Activated effector memory CD4-positive, alpha-beta T cell treated with anti-CD3 and anti-CD28 coated beads, Interleukin-2, amount 50 U/mL, for 16 hours (primary cell): Measurements from ENCODE around the gene HEY2.
"Not testable (repeated sequence)": the region's sequence is repeated elsewhere in the genome, so short reads cannot be mapped to it uniquely, and the experiment has no call there.

Source experiments
- DNase-seq: peaks from one replicate; pipeline ENCODE4 v3.0.0-alpha.2; 2020

The HEY2 gene

GRCh38 chr6:125797120-125797885 lies 47.9 kb downstream of the HEY2 start:
- no peak for DNase-seq

DNA sequence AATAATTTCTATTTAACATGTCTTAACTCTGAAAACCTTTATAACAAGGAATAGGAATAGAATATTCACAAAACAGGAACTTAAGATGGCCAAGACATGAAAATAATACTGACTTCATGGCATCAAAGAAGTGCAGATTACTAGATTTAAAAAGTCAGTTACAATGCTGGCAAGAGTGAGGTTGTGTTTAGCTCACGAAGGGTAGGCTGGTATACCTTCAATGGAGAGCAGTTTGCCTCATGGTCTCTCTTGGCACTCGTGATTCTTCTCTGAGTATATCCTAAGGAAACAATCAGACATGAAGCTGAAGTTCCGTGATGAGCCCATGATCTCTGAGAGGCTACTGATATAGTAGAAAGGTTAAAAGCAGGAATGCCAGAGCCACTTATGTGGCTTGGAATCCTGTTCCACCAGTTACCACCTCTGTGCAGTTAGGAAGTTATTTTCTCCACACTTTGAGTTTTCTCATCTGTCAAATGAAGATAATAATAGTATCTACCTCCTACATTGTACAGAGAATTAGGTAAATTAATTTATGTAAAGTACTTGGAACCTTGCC lies 48.5 kb downstream of the HEY2 start:
- no peak for DNase-seq

GRCh38 chr6:125798734-125799508 lies 49.5 kb downstream of the HEY2 start:
- DNase-seq = no peak

DNA sequence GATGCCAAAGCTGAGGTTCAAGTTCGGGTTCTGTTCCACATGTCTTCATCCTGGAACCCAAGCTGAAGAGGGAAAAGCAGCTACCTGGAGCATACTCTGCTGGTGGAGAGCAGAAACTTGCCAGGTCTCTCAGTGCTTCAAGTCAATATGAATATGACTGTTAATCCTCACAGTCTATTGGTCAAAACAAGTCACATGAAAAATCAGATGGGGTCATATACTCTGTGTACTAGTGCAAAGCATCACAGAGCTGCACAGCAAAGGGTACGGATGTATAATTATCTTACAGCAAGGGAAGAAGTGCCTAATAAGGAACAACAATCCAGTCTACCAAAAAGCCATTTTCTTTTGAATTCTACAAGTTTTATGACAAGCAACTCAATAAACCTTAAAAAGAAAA lies 53.0 kb downstream of the HEY2 start:
- DNase-seq = no peak

GRCh38 chr6:125802943-125803377 lies 53.5 kb downstream of the HEY2 start:
- no peak for DNase-seq

- no peak for DNase-seq
Measured at GRCh38 chr6:125804264-125804663, 54.8 kb downstream of the HEY2 start.

- not testable (repeated sequence) for DNase-seq
Measured at GRCh38 chr6:125804866-125805425, 55.5 kb downstream of the HEY2 start.

- DNase-seq = no peak
Measured at GRCh38 chr6:125806813-125807212, 57.4 kb downstream of the HEY2 start.

DNA sequence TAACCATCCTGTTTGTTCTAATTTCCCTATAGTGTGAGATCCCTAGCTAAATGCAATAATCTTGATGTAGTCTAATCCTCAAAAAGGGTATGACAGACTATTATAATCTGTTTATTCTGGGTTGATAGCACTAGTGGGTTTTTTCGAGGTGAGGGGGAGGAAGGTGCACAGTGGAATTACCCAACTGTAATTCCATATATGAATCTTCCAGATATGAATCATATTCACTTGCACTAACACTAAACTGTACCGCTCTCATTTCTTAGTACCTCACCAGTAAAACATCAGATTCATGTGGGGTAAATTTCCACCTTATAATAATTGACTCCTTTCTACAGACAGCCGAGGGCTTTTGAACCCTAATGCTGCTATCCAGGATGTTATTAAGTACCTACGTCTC lies 57.9 kb downstream of the HEY2 start:
- DNase-seq = no peak

GRCh38 chr6:125808060-125808459 lies 58.6 kb downstream of the HEY2 start:
- DNase-seq = no peak

DNA sequence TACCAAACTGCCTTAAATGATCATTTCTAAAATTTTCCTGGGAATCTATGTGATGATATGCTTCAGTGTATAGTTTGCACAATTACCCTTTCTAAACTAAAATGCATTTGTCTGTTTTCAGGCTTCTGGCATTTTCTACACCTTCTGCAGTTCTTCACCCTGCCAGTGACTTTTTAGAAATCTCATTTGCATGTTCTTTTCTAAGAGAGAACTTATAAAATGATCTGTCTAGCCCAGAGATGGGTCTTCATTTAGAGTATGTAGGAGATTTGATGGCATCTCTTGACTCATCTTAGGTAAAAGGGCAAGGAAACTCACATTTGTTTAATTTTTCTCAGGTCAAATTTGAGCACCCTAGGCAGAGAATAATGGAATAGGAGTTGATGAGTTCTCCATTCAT lies 59.2 kb downstream of the HEY2 start:
- no peak for DNase-seq

DNA sequence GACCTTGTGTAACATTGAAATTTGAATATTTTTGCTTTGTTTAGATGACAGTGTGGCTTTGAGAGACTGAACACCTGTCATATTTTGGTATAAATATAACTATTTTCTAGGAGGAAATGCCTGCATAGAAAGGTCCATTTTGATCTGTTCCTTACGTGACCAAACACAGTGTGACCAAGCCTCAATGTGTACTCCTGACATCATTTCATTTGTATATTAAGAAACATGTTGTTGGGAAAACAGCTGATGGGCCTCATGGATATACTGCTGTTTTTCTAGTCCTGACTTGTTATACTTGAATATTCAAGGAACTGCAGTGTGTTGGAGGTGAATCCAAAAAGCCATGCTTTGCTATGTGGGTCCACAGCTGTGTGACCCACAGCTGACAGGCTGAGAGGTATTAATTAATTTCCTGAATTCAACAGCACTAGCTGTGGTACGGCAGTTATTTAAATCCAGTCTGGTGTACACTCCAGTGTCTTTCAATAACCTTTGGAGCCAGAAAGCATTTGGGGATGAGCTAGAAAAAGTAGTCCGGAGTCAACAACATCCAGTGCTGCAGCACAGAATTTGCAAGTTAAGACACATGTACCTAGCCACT lies 60.2 kb downstream of the HEY2 start:
- DNase-seq = no peak

GRCh38 chr6:125810445-125810844 lies 61.0 kb downstream of the HEY2 start:
- DNase-seq = no peak
